Measurements from ENCODE around the gene LIN7A. TPM values are rescaled to one million over a fixed set of nuclear protein-coding genes. Genes with fewer than 3 reads are reported as not detected.

The LIN7A gene
- total RNA-seq, 1 donor from 2014 or later = 32.7 TPM

DNA sequence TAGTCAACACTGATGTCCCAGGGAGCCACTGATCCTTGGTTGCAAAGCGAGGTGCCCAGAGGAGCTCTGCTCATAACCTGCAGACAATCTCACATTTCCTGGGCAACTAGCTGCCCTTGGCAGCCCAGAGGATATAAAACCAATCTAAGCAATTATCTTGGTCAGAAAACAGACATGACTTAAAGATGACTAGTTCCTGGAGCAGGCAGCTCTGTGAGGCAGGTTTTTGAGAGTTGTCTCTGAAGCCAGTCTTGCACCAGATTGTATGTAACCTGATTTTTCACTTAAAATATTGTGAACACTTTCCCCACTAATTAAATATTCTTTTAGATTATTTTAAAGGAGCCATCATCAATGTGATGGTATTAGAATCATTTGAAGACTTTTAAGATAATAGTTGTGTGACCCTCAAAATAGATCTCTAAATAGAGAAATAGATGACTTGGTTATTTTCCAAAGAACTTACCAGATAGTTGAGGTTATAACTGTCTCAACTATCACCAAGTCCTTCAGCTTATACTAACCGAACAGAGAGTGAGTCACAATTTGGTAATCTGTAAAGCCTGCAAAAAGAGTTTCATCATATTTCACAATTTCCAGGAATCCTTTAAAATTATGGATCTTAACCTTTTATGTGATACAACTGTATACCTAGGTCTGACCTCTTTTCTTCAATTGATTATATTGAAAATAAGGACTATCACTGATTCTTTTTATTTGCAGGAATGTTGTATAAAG, 75.9 kb downstream of the LIN7A start:
- TF ChIP-seq, protein P1, sequence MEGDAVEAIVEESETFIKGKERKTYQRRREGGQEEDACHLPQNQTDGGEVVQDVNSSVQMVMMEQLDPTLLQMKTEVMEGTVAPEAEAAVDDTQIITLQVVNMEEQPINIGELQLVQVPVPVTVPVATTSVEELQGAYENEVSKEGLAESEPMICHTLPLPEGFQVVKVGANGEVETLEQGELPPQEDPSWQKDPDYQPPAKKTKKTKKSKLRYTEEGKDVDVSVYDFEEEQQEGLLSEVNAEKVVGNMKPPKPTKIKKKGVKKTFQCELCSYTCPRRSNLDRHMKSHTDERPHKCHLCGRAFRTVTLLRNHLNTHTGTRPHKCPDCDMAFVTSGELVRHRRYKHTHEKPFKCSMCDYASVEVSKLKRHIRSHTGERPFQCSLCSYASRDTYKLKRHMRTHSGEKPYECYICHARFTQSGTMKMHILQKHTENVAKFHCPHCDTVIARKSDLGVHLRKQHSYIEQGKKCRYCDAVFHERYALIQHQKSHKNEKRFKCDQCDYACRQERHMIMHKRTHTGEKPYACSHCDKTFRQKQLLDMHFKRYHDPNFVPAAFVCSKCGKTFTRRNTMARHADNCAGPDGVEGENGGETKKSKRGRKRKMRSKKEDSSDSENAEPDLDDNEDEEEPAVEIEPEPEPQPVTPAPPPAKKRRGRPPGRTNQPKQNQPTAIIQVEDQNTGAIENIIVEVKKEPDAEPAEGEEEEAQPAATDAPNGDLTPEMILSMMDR (conservative IDR thresholded peaks at IDR 0.05) = no peak
- H3K36me3 Mint-ChIP-seq = no peaks in the 10 kb centered on the region
- H3K4me3 Mint-ChIP-seq = no peak overlapping the region
- H3K4me1 Mint-ChIP-seq (ENCODE audit: unreplicated experiment) = no peaks in the 10 kb centered on the region
- no peak overlapping the region for H3K27ac Mint-ChIP-seq
- H3K27me3 Mint-ChIP-seq = no peaks in the 10 kb centered on the region
- no peak for DNase-seq (ENCODE audit: extremely low spot score, unreplicated experiment)
- H3K9me3 Mint-ChIP-seq = no peaks in the 10 kb centered on the region

DNA sequence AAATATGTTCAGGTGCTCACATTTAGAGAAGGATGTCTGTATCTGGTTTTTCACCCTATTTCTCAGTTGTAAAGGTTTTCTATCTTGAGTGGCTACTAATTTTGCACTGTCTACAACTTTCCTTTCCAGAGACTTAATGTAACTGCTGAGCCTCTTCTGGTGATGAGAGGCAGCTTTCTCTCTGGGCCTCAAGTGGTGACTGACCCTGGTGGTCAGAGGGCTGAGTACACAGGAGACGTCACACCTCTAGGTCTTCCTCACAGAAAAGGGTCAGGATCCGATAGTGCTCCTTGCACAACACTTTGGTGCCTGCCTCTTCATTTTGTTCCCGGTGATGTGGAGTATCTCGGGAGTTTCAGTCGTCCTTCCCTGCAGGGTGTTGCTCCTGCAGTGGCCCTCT, 76.8 kb downstream of the LIN7A start:
- no peaks in the 10 kb centered on the region for H3K9me3 Mint-ChIP-seq
- H3K36me3 Mint-ChIP-seq = no peaks in the 10 kb centered on the region
- no peaks in the 10 kb centered on the region for H3K4me1 Mint-ChIP-seq (ENCODE audit: unreplicated experiment)
- TF ChIP-seq, protein P1 (conservative IDR thresholded peaks at IDR 0.05) = no peak
- no peak overlapping the region for H3K27ac Mint-ChIP-seq
- no peaks in the 10 kb centered on the region for H3K27me3 Mint-ChIP-seq
- no peak overlapping the region for H3K4me3 Mint-ChIP-seq
- DNase-seq (ENCODE audit: extremely low spot score, unreplicated experiment) = no peak

DNA sequence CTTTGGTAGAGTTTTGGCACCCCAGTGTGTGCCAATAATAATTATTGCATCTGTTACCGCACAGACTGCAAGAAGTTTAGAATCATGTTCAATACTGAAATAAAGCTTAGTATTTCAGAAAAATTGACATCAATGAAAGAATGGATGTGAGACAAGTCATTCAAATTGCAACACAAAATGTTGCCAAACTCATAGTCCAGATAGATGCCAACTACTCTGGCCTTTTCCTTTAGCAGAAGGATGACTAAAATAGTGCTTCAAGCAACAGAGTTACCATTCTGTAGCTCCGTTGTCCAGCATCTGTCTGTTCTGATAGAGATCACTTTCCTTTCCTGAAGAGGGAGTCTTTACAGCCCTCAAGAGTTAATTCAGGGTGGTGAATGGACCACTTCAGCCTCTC, 77.5 kb downstream of the LIN7A start:
- H3K4me1 Mint-ChIP-seq (ENCODE audit: unreplicated experiment) = no peaks in the 10 kb centered on the region
- TF ChIP-seq, protein P1 (conservative IDR thresholded peaks at IDR 0.05) = no peak
- H3K27ac Mint-ChIP-seq = no peak overlapping the region
- H3K4me3 Mint-ChIP-seq = no peak overlapping the region
- no peaks in the 10 kb centered on the region for H3K27me3 Mint-ChIP-seq
- H3K36me3 Mint-ChIP-seq = no peaks in the 10 kb centered on the region
- no peaks in the 10 kb centered on the region for H3K9me3 Mint-ChIP-seq
- DNase-seq (ENCODE audit: extremely low spot score, unreplicated experiment) = no peak

DNA sequence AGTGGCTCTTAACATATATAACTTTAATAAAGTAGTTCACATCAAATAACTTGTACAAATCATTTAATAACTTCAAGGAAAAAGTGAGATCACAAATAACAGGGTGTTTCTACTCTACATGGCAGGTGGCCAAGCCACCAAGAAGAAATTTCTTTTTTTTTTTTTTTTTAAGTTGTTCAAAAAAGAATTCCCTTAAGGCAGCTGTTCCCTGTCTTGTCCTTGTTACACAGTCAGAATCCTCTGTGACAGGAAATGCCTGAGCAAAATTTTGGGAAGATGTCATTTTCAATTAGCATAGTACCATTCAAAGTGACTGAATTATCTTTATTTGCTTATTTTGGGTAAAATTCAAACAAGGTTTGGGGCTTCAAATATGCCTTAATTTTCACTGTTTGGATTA, 79.4 kb downstream of the LIN7A start:
- Mint-ChIP-seq H3K27me3 (no peaks in the 10 kb centered on the region), H3K4me1 (ENCODE audit: unreplicated experiment) (no peaks in the 10 kb centered on the region), H3K27ac (no peak overlapping the region), H3K9me3 (no peaks in the 10 kb centered on the region), H3K36me3 (no peaks in the 10 kb centered on the region), H3K4me3 (no peak overlapping the region)
- TF ChIP-seq, protein P1 (conservative IDR thresholded peaks at IDR 0.05) = no peak
- no peak for DNase-seq (ENCODE audit: extremely low spot score, unreplicated experiment)

DNA sequence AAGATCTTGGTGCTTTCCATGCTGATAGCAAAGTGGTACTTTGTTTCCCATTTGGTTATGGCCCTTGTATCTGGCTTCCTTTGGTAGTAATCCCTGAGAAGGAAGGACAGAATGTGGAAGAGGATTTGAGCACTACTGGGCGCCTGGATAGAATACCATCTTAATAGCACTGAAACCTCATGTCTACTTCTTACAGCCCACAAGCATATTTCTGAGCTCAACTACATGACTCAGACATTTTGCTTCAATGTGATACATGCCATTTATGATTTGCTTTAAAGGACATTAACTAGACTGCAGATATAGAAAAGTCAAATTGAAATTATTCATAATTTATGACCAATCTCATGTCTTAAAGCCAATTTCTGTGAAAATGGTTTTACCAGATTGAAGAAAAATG, 80.4 kb downstream of the LIN7A start:
- Mint-ChIP-seq H3K4me3 (no peak overlapping the region), H3K27me3 (no peaks in the 10 kb centered on the region), H3K4me1 (ENCODE audit: unreplicated experiment) (no peaks in the 10 kb centered on the region), H3K9me3 (no peaks in the 10 kb centered on the region), H3K27ac (no peak overlapping the region), H3K36me3 (no peaks in the 10 kb centered on the region)
- TF ChIP-seq, protein P1 (conservative IDR thresholded peaks at IDR 0.05) = no peak
- no peak for DNase-seq (ENCODE audit: extremely low spot score, unreplicated experiment)

Measured in type B pancreatic cell (in vitro differentiated cells).